HEK293 (cell line): Measurements from ENCODE around the gene CITED4.

Experiments used
- CTCF ChIA-PET: fragments of 350-600 bp; formaldehyde crosslinking; extraction: SDS; loops from one replicate; lab custom pipeline; 2021; ENCODE audit warnings: antibody characterized with exemption; lab: Yijun Ruan, JAX
- POLR2A ChIA-PET: fragments of 300-600 bp; formaldehyde crosslinking; extraction: SDS; loops from one replicate; lab custom pipeline; 2020; ENCODE audit warnings: antibody characterized with exemption, inconsistent platforms; lab: Yijun Ruan, JAX
- H3K27ac ChIP-seq: fragments of 200-500 bp; sonication (Bioruptor generic); 2 replicates; pipeline ENCODE4 v1.5.1; 2014; ENCODE audit warnings: low read depth, low read length, control low read depth, inconsistent platforms; ENCODE audit errors: extremely low read depth
- H3K36me3 ChIP-seq, 2 experiments: fragments of 200-500 bp in 1 of 2; sonication (Bioruptor generic) in 1 of 2; 1 replicate in 1 of 2; 2 replicates in 1 of 2; pipeline ENCODE4 v1.5.1; 2014 to 2017; ENCODE audit warnings: inconsistent platforms in 2 of 2, low read length in 2 of 2; ENCODE audit not compliant: control insufficient read depth in 2 of 2, insufficient read depth in 1 of 2
- H3K4me1 ChIP-seq: fragments of 200-500 bp; sonication (Bioruptor generic); 2 replicates; pipeline ENCODE4 v1.5.1; 2014; ENCODE audit warnings: mild to moderate bottlenecking, low read length, inconsistent platforms; ENCODE audit not compliant: control insufficient read depth, insufficient read depth
- H3K4me3 ChIP-seq: 2 replicates; pipeline ENCODE4 v1.5.1; 2011; ENCODE audit warnings: low read depth, mild to moderate bottlenecking, control low read depth, low read length, moderate library complexity
- H3K9me3 ChIP-seq: fragments of 200-500 bp; sonication (Bioruptor generic); 2 replicates; pipeline ENCODE4 v1.5.1; 2014; ENCODE audit warnings: low read depth, low read length, inconsistent platforms; ENCODE audit not compliant: control insufficient read depth, insufficient read depth
- GLIS2 ChIP-seq: fragments of 450-650 bp; formaldehyde crosslinking; IDR thresholded peaks from 2 replicates; pipeline ENCODE4 v1.5.1; 2016; ENCODE audit warnings: missing biosample characterization, missing genetic modification characterization
- HOXA7 ChIP-seq: sonication (generic); formaldehyde crosslinking; IDR thresholded peaks from 2 replicates; pipeline ENCODE4 v1.8.1; 2022; ENCODE audit warnings: missing genetic modification reagents, borderline replicate concordance
- KLF8 ChIP-seq: fragments of 450-650 bp; formaldehyde crosslinking; IDR thresholded peaks from 2 replicates; pipeline ENCODE4 v1.5.1; 2016; ENCODE audit warnings: missing biosample characterization, missing genetic modification characterization
- PRDM10 ChIP-seq: fragments of 450-650 bp; formaldehyde crosslinking; IDR thresholded peaks from 2 replicates; pipeline ENCODE4 v1.5.1; 2016; ENCODE audit warnings: missing biosample characterization, missing genetic modification characterization
- TRIM28 ChIP-seq: IDR thresholded peaks from 2 replicates; pipeline ENCODE4 v1.6.1; 2011; ENCODE audit warnings: low read length, control low read depth, borderline replicate concordance
- ZBTB6 ChIP-seq: fragments of 450-650 bp; formaldehyde crosslinking; IDR thresholded peaks from 2 replicates; pipeline ENCODE4 v1.5.1; 2017; ENCODE audit warnings: missing biosample characterization, missing genetic modification characterization
- ZFHX2 ChIP-seq: fragments of 450-650 bp; formaldehyde crosslinking; conservative IDR thresholded peaks from 2 replicates; pipeline ENCODE4 v1.5.1; 2016; ENCODE audit warnings: missing biosample characterization, missing genetic modification characterization
- ZNF169 ChIP-seq: fragments of 450-650 bp; formaldehyde crosslinking; IDR thresholded peaks from 2 replicates; pipeline ENCODE4 v1.5.1; 2016; ENCODE audit warnings: missing biosample characterization, missing genetic modification characterization
- ZNF184 ChIP-seq: fragments of 450-650 bp; IDR thresholded peaks from 2 replicates; pipeline ENCODE4 v1.5.1; 2018; ENCODE audit warnings: missing biosample characterization, mild to moderate bottlenecking, missing genetic modification characterization
- ZNF202 ChIP-seq: fragments of 450-650 bp; formaldehyde crosslinking; IDR thresholded peaks from 2 replicates; pipeline ENCODE4 v1.5.1; 2016; ENCODE audit warnings: missing biosample characterization, missing genetic modification characterization, borderline replicate concordance
- ZNF214 ChIP-seq: fragments of 450-650 bp; formaldehyde crosslinking; IDR thresholded peaks from 2 replicates; pipeline ENCODE4 v1.5.1; 2017; ENCODE audit warnings: missing biosample characterization, mild to moderate bottlenecking, missing genetic modification characterization, borderline replicate concordance
- ZNF362 ChIP-seq: fragments of 450-650 bp; formaldehyde crosslinking; IDR thresholded peaks from 2 replicates; pipeline ENCODE4 v1.5.1; 2016; ENCODE audit warnings: missing biosample characterization, missing genetic modification characterization
- ZNF37A ChIP-seq: fragments of 450-650 bp; IDR thresholded peaks from 2 replicates; pipeline ENCODE4 v1.5.1; 2018; ENCODE audit warnings: missing biosample characterization, missing genetic modification characterization
- ZNF426 ChIP-seq: fragments of 450-650 bp; formaldehyde crosslinking; IDR thresholded peaks from 2 replicates; pipeline ENCODE4 v1.5.1; 2017; ENCODE audit warnings: missing biosample characterization, missing genetic modification characterization, mild to moderate bottlenecking, inconsistent platforms, moderate library complexity
- ZNF513 ChIP-seq: fragments of 450-650 bp; IDR thresholded peaks from 2 replicates; pipeline ENCODE4 v1.5.1; 2018; ENCODE audit warnings: missing biosample characterization, missing genetic modification characterization
- ZNF555 ChIP-seq: fragments of 450-650 bp; formaldehyde crosslinking; conservative IDR thresholded peaks from 2 replicates; pipeline ENCODE4 v1.5.1; 2017; ENCODE audit warnings: missing biosample characterization, mild to moderate bottlenecking, missing genetic modification characterization, inconsistent platforms
- ZNF558 ChIP-seq: fragments of 450-650 bp; formaldehyde crosslinking; IDR thresholded peaks from 2 replicates; pipeline ENCODE4 v1.5.1; 2016; ENCODE audit warnings: missing biosample characterization, missing genetic modification characterization
- ZNF701 ChIP-seq: fragments of 450-650 bp; formaldehyde crosslinking; IDR thresholded peaks from 2 replicates; pipeline ENCODE4 v1.5.1; 2016; ENCODE audit warnings: missing biosample characterization, missing genetic modification characterization
- ZNF791 ChIP-seq: fragments of 450-650 bp; formaldehyde crosslinking; IDR thresholded peaks from 2 replicates; pipeline ENCODE4 v1.5.1; 2016; ENCODE audit warnings: missing biosample characterization, missing genetic modification characterization
- ZNF837 ChIP-seq: fragments of 450-650 bp; formaldehyde crosslinking; IDR thresholded peaks from 2 replicates; pipeline ENCODE4 v1.5.1; 2016; ENCODE audit warnings: missing biosample characterization, missing genetic modification characterization

The CITED4 gene

GRCh38 chr1:40868051-40868723, 6.0 kb upstream of the CITED4 start (continued):
- no peak for TF ChIP-seq ZNF701 (tag by site-specific recombination)
- TF ChIP-seq PRDM10: peak; percentile 46
- TF ChIP-seq ZNF791 (tag by site-specific recombination): no peak
- no peak for TF ChIP-seq GLIS2 (tag by site-specific recombination)
- 0 out of 2 replicates have a peak, but pooled peaks have one; percentile 9 for TF ChIP-seq TRIM28
- TF ChIP-seq KLF8 (tag by site-specific recombination): no peak

- no peaks in the 10 kb centered on the region for H3K4me1 ChIP-seq
- no peaks in the 10 kb centered on the region for H3K9me3 ChIP-seq
- no peak overlapping the region for H3K27ac ChIP-seq
- CTCF ChIA-PET: interaction anchor here (0.5 to 17.3 kb wide), 6 partner anchors 9 to 232 kb away, joined by 3 to 415 read pairs (median 4); no protein-coding TSS in a partner anchor
- POLR2A ChIA-PET: interaction anchor here (0.6 to 1.3 kb wide), 3 partner anchors 86 to 898 kb away, joined by 5 read pairs; no protein-coding TSS in a partner anchor
- TF ChIP-seq ZNF558 (tag by site-specific recombination) (no peak), ZNF202 (tag by site-specific recombination) (no peak), HOXA7 (CRISPR knock-in tag) (no peak), ZNF37A (tag by site-specific recombination) (no peak), ZNF362 (tag by site-specific recombination) (no peak), ZNF513 (tag by site-specific recombination) (no peak), ZBTB6 (tag by site-specific recombination) (no peak), ZNF837 (tag by site-specific recombination) (no peak), ZNF184 (tag by site-specific recombination) (no peak), ZNF214 (tag by site-specific recombination) (no peak), ZFHX2 (no peak), ZNF169 (tag by site-specific recombination) (no peak), ZNF555 (tag by site-specific recombination) (no peak), ZNF426 (tag by site-specific recombination) (no peak)
- H3K36me3 ChIP-seq: no peaks in the 10 kb centered on the region
- peak overlapping the region; percentile 41 for H3K4me3 ChIP-seq
Measured at GRCh38 chr1:40861224-40862003, 749 bp downstream of the CITED4 start.
